Prostate gland (tissue), 2 donors: ENCODE measurements around the gene CEP63. TPM values are rescaled to one million over a fixed set of nuclear protein-coding genes. Genes with fewer than 3 reads are reported as not detected.
"Not testable (repeated sequence)": the region's sequence is repeated elsewhere in the genome, so short reads cannot be mapped to it uniquely, and the experiment has no call there.

Experiments used
- DNase-seq: peaks from one replicate; pipeline ENCODE4 v3.0.0-alpha.2; 2019; ENCODE audit warnings: low spot score
- H3K27ac ChIP-seq, 2 donors: fragments of 200-600 bp; sonication (generic); 2 replicates each; pipeline ENCODE4 v1.5.1; 2017 to 2019
- H3K27me3 ChIP-seq: fragments of 200-600 bp; sonication (generic); replicated peaks from 2 replicates; pipeline ENCODE4 v1.5.1; 2019; ENCODE audit not compliant: insufficient read depth
- H3K36me3 ChIP-seq, 2 donors: fragments of 200-600 bp; sonication (generic); 1 replicate in 1 of 2; 2 replicates in 1 of 2; pipeline versions ENCODE4 v1.5.1 to v1.8.1; 2017 to 2019
- H3K4me1 ChIP-seq: fragments of 200-600 bp; sonication (generic); replicated peaks from 2 replicates; pipeline ENCODE4 v1.5.1; 2019
- H3K4me3 ChIP-seq, 2 donors: fragments of 200-600 bp; sonication (generic); 2 replicates each; pipeline ENCODE4 v1.5.1; 2017 to 2019
- H3K9me3 ChIP-seq: fragments of 200-600 bp; sonication (generic); 2 replicates; pipeline ENCODE4 v1.5.1; 2017
- POLR2A ChIP-seq: fragments of 450-650 bp; IDR thresholded peaks from one replicate; pipeline ENCODE4 v1.6.1; 2016; ENCODE audit warnings: antibody characterized with exemption, mild to moderate bottlenecking
- POLR2AphosphoS5 ChIP-seq: sonication (generic); formaldehyde crosslinking; IDR thresholded peaks from one replicate; pipeline ENCODE4 v1.6.1; 2017; ENCODE audit warnings: antibody characterized with exemption
- WGBS: methylation state at CpG from one replicate; pipeline ENCODE4 v1.1.5; 2018; 5-methylcytosine and 5-hydroxymethylcytosine counted together
- intact Hi-C: fragments of 100-400 bp; cut with DNase I; formaldehyde crosslinking; loops from one replicate; pipeline ENCODE4 v1.14.2; 2022
- total RNA-seq, 2 donors: library from RNA; depleted of rRNA; stranded (reverse); fragments of >200 nt; gene quantifications; one replicate each; pipeline ENCODE4 v1.1.0, GENCODE V29; 2016
- TF ChIP-seq, protein P1 (sequence below), 4 experiments: fragments of 200-600 bp in 2 of 4; fragments of 450-650 bp in 2 of 4; sonication (generic) in 2 of 4; IDR thresholded peaks; 1 replicate in 3 of 4; 2 replicates in 1 of 4; pipeline ENCODE4 v1.5.1; 2016 to 2019; ENCODE audit warnings: antibody characterized with exemption in 4 of 4, mild to moderate bottlenecking in 2 of 4, moderate library complexity in 2 of 4

Gene CEP63
- total RNA-seq, 2 donors from 2014 or later: 35.2 to 60.1 TPM

DNA sequence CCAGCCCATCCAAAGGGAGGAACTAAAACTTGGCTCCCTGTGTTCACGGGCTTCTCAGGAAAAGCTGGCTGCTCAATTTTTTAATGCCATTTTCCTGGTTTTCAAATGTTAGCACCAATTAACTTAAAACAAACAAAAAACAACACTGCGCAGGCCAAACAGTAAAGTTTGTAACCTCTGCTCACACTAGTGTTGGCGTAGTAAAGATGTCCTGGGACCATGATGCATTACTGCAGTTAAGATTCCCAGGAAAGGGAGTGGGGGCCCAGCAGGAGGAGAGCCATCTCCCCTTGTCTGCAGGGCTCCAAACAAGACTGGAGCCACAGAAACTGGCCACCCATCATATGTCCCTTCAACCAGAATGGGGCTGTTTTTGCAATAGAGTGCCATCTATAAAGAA is 91.0 kb downstream of the CEP63 start:
- no peak for DNase-seq
- no peaks in the 10 kb centered on the region for H3K4me1 ChIP-seq
- no peaks in the 10 kb centered on the region for H3K36me3 ChIP-seq
- intact Hi-C loops: no loop called here
- no peaks in the 10 kb centered on the region for H3K9me3 ChIP-seq
- no peak overlapping the region for H3K27ac ChIP-seq
- WGBS: 73% methylated on average over 3 of the region's 3 CpGs
- TF ChIP-seq POLR2AphosphoS5 (no peak), POLR2A (no peak)
- TF ChIP-seq, protein P1, sequence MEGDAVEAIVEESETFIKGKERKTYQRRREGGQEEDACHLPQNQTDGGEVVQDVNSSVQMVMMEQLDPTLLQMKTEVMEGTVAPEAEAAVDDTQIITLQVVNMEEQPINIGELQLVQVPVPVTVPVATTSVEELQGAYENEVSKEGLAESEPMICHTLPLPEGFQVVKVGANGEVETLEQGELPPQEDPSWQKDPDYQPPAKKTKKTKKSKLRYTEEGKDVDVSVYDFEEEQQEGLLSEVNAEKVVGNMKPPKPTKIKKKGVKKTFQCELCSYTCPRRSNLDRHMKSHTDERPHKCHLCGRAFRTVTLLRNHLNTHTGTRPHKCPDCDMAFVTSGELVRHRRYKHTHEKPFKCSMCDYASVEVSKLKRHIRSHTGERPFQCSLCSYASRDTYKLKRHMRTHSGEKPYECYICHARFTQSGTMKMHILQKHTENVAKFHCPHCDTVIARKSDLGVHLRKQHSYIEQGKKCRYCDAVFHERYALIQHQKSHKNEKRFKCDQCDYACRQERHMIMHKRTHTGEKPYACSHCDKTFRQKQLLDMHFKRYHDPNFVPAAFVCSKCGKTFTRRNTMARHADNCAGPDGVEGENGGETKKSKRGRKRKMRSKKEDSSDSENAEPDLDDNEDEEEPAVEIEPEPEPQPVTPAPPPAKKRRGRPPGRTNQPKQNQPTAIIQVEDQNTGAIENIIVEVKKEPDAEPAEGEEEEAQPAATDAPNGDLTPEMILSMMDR (IDR thresholded peaks at IDR 0.05): no peak
- no peaks in the 10 kb centered on the region for H3K27me3 ChIP-seq
- no peak overlapping the region for H3K4me3 ChIP-seq

DNA sequence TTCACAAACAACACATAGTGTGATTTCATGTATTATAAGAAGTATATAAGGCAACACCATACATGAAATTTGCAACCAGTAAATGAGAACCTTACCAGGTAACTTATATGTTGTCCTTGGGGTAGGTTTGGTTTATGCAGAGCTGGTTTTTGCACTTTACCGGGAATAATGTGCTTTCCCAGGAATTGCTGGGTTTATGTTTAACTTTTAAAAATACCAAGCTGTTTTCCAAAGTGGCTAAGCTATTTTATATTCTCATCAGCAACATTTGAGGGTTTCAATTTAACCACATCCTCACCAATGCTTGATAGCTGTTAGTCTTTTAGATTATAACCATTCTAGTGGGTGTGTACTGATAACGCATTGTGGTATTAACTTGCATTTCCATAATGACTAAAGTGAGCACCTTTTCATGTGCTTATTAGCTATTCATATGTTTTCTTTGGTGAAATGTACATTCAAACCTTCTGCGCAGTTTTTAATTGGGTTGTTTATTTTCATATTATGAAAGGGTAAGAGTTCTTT is 93.3 kb downstream of the CEP63 start:
- Histone ChIP-seq H3K4me3 (no peak overlapping the region), H3K27ac (no peak overlapping the region), H3K4me1 (no peaks in the 10 kb centered on the region), H3K27me3 (no peaks in the 10 kb centered on the region), H3K9me3 (no peaks in the 10 kb centered on the region), H3K36me3 (no peaks in the 10 kb centered on the region)
- no peak for DNase-seq
- WGBS: 89% methylated on average over 3 of the region's 3 CpGs
- TF ChIP-seq, protein P1 (IDR thresholded peaks at IDR 0.05): no peak
- no peak for TF ChIP-seq POLR2A
- no peak for TF ChIP-seq POLR2AphosphoS5
- intact Hi-C loops: no loop called here

DNA sequence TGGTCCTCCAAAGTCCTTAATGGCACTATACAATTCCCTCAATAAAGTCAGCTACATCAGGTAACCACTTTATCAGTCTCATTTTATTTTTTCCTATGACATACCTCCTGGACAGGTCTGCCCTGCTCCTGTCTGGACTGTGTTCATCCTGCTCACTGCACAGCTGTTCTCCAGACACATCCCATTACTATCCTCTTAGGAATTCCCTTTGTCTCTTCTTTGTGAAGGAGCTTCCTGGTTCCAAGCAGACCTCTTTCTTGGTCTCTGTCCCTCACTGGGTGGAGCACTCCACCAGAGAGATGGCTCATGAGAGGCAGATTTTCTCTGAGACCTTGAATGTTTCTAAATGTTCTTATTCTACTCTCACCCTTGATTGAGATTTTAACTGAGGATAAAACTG is 104.9 kb downstream of the CEP63 start:
- no peaks in the 10 kb centered on the region for H3K36me3 ChIP-seq
- H3K4me3 ChIP-seq: no peak overlapping the region
- no peaks in the 10 kb centered on the region for H3K4me1 ChIP-seq
- no peaks in the 10 kb centered on the region for H3K27me3 ChIP-seq
- H3K27ac ChIP-seq: no peak overlapping the region
- intact Hi-C loops: no loop called here
- no peaks in the 10 kb centered on the region for H3K9me3 ChIP-seq
- TF ChIP-seq, protein P1 (IDR thresholded peaks at IDR 0.05): no peak
- no peak for TF ChIP-seq POLR2AphosphoS5
- no peak for TF ChIP-seq POLR2A
- no peak for DNase-seq

DNA sequence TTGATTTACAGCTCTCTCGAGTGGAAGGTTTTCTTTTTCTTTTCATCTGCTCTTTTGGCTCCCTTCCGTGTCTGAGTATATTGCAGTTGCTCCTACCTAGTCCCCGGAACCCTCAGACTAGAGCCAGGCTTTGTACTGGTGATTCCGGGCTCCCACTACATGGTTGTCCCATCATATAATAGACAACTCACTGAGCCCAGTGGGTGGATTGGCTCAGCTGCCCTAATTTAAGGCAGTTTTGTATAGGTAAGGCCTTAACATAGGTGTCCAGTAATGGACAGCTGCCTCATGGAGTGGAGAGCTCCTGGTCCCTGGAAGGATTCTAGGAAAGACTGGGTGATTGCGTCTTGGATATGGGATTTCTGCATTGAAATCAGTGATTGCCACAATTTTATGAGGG is 106.9 kb downstream of the CEP63 start:
- DNase-seq: no peak
- intact Hi-C loops: no loop called here
- H3K9me3 ChIP-seq: no peaks in the 10 kb centered on the region
- no peaks in the 10 kb centered on the region for H3K27me3 ChIP-seq
- no peaks in the 10 kb centered on the region for H3K36me3 ChIP-seq
- H3K27ac ChIP-seq: no peak overlapping the region
- TF ChIP-seq POLR2A (no peak), POLR2AphosphoS5 (no peak)
- TF ChIP-seq, protein P1 (IDR thresholded peaks at IDR 0.05): no peak
- H3K4me3 ChIP-seq: no peak overlapping the region
- H3K4me1 ChIP-seq: no peaks in the 10 kb centered on the region
- 88% methylated on average over 5 of the region's 5 CpGs for WGBS

DNA sequence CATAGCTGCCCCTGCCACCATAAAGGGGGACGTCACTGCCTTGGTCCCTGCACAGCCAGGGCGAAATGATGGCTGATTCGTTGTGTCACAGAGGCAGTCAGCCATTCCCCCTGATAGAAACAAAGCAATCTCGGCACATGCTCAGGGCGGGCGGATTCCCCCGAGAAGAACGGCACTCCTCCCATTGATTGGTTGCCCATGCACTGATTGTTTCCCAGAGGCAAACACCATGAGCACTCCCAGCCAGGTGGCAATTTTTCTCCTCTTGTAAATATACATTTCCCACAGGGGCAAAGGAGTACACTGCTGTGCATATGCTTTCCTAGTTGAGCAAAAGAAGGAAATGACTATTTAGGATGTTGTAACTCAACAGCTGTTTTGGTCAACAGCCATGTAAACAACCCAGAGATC is 108.5 kb downstream of the CEP63 start:
- no peak overlapping the region for H3K4me3 ChIP-seq
- no peak for DNase-seq
- no peaks in the 10 kb centered on the region for H3K9me3 ChIP-seq
- H3K4me1 ChIP-seq: no peaks in the 10 kb centered on the region
- intact Hi-C loops: no loop called here
- 45% methylated on average over 8 of the region's 8 CpGs for WGBS
- H3K36me3 ChIP-seq: no peaks in the 10 kb centered on the region
- H3K27ac ChIP-seq: no peak overlapping the region
- TF ChIP-seq POLR2AphosphoS5 (no peak), POLR2A (no peak)
- TF ChIP-seq, protein P1 (IDR thresholded peaks at IDR 0.05): no peak
- no peaks in the 10 kb centered on the region for H3K27me3 ChIP-seq

DNA sequence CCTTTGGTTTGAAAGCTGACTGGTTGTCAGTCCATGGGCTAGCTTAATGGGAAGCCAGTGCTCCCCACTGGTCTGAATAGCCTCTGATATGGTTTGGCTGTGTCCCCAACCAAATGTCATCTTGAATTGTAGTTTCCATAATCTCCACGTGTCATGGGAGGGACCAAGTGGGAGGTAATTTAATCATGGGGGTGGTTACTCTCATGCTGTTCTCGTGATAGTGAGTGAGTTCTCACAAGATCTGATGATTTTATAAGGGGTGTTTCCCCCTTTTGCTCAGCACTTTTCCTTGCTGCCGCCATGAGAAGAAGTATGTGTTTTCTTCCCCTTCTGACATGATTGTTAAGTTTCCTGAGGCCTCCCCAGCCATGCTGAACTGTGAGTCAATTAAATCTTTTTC is 109.1 kb downstream of the CEP63 start:
- H3K4me3 ChIP-seq, H3K9me3 ChIP-seq, H3K27ac ChIP-seq, H3K27me3 ChIP-seq, DNase-seq, intact Hi-C loops, H3K4me1 ChIP-seq, H3K36me3 ChIP-seq: not testable (repeated sequence)
- 74% methylated on average over 3 of the region's 3 CpGs for WGBS
